RCC 7860 (cell line): ENCODE results near the gene JPH4.

Source experiments
- DNase-seq: peaks from one replicate; pipeline ENCODE4 v3.0.0-alpha.2; 2015; ENCODE audit warnings: low spot score
- FAIRE-seq: peaks from 2 replicates; lab custom pipeline; 2012; peaks lifted over from hg19 to GRCh38; lab: Jason Lieb, UNC

Gene JPH4

GRCh38 chr14:23578560-23579310, at the start of gene JPH4:
JPH4 (minus strand) TSS chr14:23578790; CDS start chr14:23577453, 1,337 bp downstream.
- DNase-seq (no peak), FAIRE-seq (no peak)

GRCh38 chr14:23627961-23628360, 49.4 kb upstream of the JPH4 start:
- DNase-seq, result no peak
- no peak for FAIRE-seq

- DNase-seq (no peak), FAIRE-seq (no peak)
Measured at GRCh38 chr14:23626946-23627345, 48.4 kb upstream of the JPH4 start.

- no peak for FAIRE-seq
- DNase-seq, result no peak
Measured at GRCh38 chr14:23624830-23625404, 46.3 kb upstream of the JPH4 start.

- DNase-seq, result no peak
- no peak for FAIRE-seq
Measured at GRCh38 chr14:23623962-23624361, 45.4 kb upstream of the JPH4 start.

GRCh38 chr14:23622990-23623389, 44.4 kb upstream of the JPH4 start:
- DNase-seq (no peak), FAIRE-seq (no peak)

- DNase-seq (no peak), FAIRE-seq (no peak)
Measured at GRCh38 chr14:23621932-23622730, 43.5 kb upstream of the JPH4 start.

GRCh38 chr14:23621204-23621931, 42.8 kb upstream of the JPH4 start:
- FAIRE-seq (no peak), DNase-seq (no peak)

GRCh38 chr14:23620177-23620702, 41.6 kb upstream of the JPH4 start:
- no peak for DNase-seq

GRCh38 chr14:23618415-23618988, 39.9 kb upstream of the JPH4 start:
- FAIRE-seq, result no peak

More at GRCh38 chr14:23620177-23620702, 41.6 kb upstream of the JPH4 start:
- no peak for FAIRE-seq

GRCh38 chr14:23617539-23617938, 38.9 kb upstream of the JPH4 start:
- DNase-seq (no peak), FAIRE-seq (no peak)

More at GRCh38 chr14:23618415-23618988, 39.9 kb upstream of the JPH4 start:
- DNase-seq, result no peak

- DNase-seq (no peak), FAIRE-seq (no peak)
Measured at GRCh38 chr14:23615856-23616255, 37.3 kb upstream of the JPH4 start.

GRCh38 chr14:23614395-23614828, 35.8 kb upstream of the JPH4 start:
- no peak for DNase-seq
- FAIRE-seq, result no peak

- FAIRE-seq, result no peak
- DNase-seq, result no peak
Measured at GRCh38 chr14:23613242-23614070, 34.9 kb upstream of the JPH4 start.

GRCh38 chr14:23612802-23613201, 34.2 kb upstream of the JPH4 start:
- DNase-seq, result no peak
- no peak for FAIRE-seq

GRCh38 chr14:23612354-23612732, 33.8 kb upstream of the JPH4 start:
- FAIRE-seq (no peak), DNase-seq (no peak)

GRCh38 chr14:23610815-23611289, 32.3 kb upstream of the JPH4 start:
- DNase-seq, result no peak
- no peak for FAIRE-seq

- no peak for DNase-seq
- no peak for FAIRE-seq
Measured at GRCh38 chr14:23610090-23610814, 31.7 kb upstream of the JPH4 start.
